Globus pallidus (tissue), 1 donor: ENCODE measurements around the gene COPZ1.

Experiments used
- DNase-seq: peaks from one replicate; pipeline ENCODE4 v3.0.0-alpha.2; 2015; ENCODE audit warnings: low spot score

The COPZ1 gene

GRCh38 chr12:54394986-54395385 lies 70.1 kb downstream of the COPZ1 start:
- no peak for DNase-seq

DNA sequence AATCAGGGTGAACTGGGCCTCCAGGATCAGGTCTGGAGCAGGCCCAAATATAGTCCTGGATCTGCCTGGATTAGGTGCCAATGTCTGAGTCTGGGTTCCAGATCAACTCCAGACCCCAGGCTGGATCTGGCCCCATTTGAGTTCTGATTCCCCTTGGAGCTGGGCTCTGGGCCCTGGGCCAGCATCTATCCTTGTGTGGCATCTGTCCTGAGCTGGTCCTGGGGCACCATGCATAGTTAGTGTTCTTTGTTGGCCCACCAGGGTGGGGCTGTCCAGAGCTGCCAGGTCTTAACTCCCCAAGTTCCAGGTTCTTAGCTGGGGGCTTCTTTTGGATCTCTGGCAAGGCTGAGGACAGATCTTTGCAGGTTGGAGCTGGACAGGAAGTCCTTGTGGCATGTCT lies 70.6 kb downstream of the COPZ1 start:
- DNase-seq, result no peak

- no peak for DNase-seq
Observed at GRCh38 chr12:54397157-54397556, 72.2 kb downstream of the COPZ1 start.

GRCh38 chr12:54398218-54398617 lies 73.3 kb downstream of the COPZ1 start:
- no peak for DNase-seq

GRCh38 chr12:54398995-54399793 lies 74.3 kb downstream of the COPZ1 start:
- peak; percentile 79 for DNase-seq

- no peak for DNase-seq
Observed at GRCh38 chr12:54401119-54401518, 76.2 kb downstream of the COPZ1 start.
